Activated CD4-positive, alpha-beta T cell treated with anti-CD3 and anti-CD28 coated beads, Interleukin-2, amount 50 U/mL, for 1 hour (primary cell): Measurements from ENCODE around the gene EIF3F.

ENCODE experiments used
- DNase-seq: peaks from one replicate; pipeline ENCODE4 v3.0.0-alpha.2; 2020

EIF3F gene

DNA sequence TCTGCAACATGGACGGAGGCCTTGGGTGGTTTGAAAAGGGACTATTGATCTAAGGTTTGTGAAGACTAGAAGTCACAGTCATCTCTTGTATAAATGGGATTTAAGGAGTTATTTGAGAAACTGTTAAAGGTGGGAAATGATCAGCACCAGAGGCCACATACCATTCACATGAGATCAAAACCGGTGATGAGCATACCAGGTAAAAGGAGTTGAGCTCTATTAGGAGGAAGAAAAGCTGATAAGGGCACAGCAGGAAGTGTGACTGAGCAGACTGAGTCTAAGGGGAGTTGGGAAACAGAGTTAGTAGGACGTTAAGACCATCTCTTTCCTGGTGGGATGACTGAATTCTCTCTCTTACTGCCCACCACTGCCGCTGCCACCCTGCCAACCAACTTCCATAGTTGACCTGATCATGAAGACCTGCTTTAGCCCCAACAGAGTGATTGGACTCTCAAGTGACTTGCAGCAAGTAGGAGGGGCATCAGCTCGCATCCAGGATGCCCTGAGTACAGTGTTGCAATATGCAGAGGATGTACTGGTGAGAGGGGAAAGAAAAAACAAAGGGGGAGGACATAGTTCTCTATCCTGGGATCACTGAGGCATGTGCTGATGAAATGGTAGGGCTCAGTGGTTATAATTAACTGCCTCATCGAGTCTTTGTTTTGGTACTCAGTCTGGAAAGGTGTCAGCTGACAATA, 7.6 kb downstream of the EIF3F start:
- DNase-seq, result no peak

DNA sequence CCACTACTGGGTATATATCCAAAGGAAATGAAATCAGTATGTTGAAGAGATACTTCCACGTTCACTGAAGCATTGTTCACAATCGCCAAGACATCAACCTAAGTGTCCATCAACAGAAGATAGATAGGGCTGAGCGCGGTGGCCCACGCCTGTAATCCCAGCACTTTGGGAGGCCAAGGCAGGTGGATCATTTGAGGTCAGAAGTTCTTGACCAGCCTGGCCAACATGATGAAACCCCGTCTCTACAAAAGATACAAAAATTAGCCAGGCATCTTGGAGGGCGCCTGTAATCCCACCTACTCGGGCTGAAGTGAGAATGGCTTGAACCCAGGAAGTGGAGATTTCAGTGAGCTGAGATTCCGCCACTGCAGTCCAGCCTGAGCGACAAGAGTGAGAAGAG, 12.7 kb downstream of the EIF3F start:
- no peak for DNase-seq

DNA sequence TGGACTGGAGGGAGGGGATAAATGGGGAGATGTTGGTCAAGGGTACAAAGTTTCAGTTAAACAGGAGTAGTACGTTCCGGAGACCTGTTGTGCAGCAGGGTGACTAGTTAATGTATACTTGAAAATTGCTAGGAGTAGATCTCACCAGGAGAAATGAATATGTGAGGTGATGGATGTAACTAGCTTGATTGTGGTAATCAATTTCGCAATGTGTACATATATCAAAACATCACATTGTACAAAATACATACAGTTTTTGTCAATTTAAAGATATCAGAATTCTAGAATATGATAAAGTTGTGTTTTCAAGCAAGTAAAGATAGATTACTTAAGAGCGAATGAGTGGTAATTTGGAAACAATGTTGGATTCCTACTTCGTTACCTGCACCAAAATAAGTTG, 13.3 kb downstream of the EIF3F start:
- DNase-seq, result no peak

GRCh38 chr11:8002676-8003075, 15.5 kb downstream of the EIF3F start:
- DNase-seq, result no peak

GRCh38 chr11:8003187-8003586, 16.1 kb downstream of the EIF3F start:
- no peak for DNase-seq

DNA sequence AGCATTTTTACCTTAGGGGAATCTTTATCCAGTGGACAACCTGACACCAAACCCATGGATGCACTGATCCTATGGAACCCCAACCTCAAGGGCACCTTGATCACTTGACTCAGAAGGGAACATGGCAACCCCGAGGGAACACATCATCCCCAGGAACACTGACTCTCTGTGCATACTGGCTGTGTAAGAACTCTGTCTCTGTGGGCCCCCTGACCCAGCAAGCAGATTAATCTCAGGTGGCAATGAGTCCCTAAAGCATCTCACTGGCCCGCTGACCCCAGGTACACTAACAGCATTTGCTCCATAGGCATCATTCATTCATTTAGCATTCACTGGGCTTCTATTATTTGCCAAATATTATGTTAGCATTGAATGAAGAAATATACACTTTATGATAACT, 16.9 kb downstream of the EIF3F start:
- no peak for DNase-seq

DNA sequence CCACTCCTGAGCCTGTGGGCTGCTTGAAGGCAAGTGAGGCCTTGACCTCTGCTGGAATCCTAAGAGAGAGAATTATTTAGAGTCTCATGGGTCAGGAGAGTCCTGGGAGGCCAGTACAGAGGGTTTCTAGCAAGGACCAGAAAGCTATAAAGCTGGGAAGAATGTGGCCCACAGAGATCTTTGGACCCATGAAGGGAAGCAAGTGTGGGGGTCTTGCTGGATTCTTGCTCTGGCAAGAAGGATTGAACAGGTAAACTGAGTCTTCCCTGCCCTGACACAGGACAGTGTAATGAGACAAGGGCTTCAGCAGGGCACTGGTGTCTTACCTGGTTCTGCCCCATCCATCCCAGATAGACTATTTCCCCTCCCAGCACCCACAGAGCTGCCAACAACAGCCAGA, 18.4 kb downstream of the EIF3F start:
- DNase-seq, result no peak

DNA sequence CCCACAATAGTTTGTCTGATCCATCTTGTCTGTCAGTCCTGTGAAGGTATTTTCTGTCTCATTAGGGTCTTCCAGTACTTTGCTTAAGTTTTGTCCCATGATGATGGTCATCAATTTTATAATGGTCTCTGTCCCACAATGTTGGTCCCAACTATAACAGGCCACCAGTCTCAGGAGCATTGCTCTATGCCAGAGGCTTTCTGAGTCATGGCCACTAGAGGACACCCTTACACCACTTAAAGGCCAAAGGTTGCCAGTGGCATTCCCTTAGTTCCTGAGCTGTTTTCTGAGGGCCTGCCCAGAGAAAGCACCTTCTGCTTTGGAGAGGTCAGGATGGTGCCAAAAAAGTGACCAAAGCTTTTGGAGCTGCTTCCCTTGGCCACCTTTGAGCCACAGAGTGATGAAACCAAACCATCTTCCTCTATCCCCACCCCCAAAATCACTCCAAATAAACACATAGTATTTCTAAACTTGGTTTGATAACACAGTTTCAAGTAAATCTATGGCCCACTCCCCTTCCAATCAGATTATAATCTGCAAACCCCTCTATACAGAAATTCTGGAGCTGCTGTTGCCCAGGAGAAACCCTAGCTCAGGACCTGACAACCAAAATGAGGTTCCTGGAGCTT, 19.3 kb downstream of the EIF3F start:
- peak; percentile 39 for DNase-seq

DNA sequence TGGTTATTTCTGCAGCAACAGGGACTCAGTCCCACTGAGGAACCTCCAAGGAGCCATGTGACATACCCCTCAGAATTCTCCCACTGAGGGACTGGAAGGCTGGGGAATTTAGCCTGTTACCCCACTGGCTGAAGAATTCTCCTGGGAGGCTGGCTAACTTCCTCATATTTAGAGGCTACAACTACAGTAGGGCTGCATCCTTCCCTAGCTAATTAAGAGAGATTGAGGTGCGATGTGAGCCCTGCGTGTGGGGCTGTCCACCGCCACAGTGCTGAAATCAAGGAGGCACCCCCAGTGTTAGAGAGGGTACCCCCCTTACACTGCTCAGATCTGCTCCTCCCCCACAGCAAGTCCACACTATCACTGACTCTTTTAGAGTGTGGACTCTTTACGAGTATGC, 21.1 kb downstream of the EIF3F start:
- no peak for DNase-seq

DNA sequence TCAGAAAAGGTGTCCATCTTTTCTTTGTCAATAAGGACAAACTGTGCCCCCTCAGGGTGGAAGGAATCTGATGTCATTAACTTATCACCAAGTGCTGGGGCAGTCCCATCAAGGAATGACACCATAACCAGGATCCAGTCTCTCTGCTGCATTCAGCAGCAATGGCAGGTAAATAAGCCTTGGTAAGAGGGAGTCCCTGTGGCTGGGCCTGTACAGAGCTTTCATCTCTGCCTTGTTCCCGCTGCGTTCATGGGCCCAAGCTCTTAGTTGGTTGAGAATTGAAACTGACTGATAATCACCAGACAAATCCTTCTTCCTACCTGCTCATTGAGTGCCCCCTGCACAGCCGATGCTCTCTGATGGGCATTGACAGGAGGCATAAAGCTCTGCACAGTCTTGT, 22.7 kb downstream of the EIF3F start:
- no peak for DNase-seq

- no peak for DNase-seq
Measured at GRCh38 chr11:8011371-8011770, 24.2 kb downstream of the EIF3F start.

DNA sequence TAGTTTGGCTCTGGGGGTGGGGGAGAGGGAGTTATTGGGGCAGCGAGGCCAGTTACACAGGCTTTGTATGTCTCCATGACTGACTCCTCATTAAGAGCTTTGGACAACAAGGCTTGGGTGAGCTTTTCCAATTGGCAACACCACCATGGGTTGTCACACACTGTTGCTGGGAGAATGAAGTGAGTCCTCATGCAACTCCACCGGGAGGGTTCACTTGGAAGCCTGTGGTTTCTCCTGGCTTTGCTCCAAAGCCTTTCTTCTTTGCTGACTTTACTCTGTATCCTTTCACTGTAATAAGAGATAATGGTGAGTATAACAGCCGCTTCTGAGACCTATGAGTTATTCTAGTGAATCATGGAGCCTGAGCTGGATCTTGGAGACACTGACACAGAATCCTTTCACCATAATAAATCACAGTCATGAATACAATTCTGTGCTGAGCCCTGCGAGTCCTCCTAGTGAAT, 24.9 kb downstream of the EIF3F start:
- no peak for DNase-seq

GRCh38 chr11:8013833-8014232, 26.7 kb downstream of the EIF3F start:
- DNase-seq, result no peak

DNA sequence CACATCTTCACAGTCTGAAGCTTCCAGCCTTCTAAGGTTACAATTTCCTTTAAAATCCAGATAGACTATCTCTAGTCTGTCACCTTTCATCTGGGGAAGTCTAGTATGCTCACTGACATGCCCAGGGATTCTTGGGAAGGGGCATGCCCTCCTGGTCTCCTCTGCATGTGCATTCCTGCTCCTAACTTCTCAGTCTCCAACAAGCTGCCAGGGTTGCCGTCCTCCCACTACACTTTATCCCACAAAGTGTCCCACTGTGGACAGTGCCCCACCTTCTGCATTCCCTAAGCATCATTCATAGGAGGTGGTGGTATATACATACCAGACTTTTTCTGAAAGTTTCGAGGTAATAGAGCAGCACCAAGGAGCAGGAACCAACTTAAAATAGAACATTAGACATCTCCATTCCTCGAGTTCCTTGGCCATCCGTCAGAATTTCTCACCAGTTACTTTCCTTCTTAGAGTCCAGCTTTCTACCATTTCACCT, 28.7 kb downstream of the EIF3F start:
- DNase-seq, result no peak

DNA sequence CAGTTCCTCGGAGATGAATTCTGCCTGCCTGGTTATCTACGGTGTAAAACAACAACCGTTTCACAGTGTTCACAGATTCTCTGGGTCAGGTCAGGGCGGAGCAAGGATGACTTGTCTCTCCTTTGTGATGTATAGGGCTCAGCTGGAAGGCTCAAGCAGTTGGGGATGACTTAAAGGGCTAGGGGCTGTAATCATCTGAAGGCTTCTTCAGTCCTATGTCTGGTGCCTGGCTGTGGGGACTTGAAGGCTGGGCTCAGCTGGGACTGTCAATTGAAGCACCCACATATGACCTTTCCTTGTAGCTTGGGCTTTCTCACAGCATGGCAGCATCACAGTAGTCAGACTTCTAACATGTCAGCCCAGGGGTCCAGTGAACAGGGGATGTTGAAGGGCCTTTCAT, 29.3 kb downstream of the EIF3F start:
- no peak for DNase-seq

GRCh38 chr11:8017071-8017470, 29.9 kb downstream of the EIF3F start:
- no peak for DNase-seq

- no peak for DNase-seq
Measured at GRCh38 chr11:8017894-8018483, 30.9 kb downstream of the EIF3F start.

- peak; percentile 82 for DNase-seq
Measured at GRCh38 chr11:8018484-8019313, 31.6 kb downstream of the EIF3F start.

- peak; percentile 24 for DNase-seq
Measured at GRCh38 chr11:8019314-8020243, 32.4 kb downstream of the EIF3F start.

DNA sequence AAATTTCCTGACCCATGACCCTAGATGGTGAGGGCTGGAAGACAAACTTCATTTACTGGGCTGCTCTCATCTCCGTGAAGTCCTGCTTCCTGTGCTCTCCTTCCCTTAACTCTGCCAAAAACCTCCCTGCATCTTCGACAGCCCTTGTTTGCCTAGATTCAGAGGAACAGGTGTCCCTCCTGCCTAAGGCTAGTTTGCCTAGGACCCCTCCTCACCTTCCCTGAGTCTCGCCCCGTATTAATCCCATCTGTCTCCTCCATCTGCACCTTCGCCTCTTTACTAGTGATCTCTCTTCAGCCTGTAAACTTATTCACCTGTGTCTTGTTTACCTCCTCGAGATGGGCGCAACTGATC, 33.1 kb downstream of the EIF3F start:
- DNase-seq, result no peak

DNA sequence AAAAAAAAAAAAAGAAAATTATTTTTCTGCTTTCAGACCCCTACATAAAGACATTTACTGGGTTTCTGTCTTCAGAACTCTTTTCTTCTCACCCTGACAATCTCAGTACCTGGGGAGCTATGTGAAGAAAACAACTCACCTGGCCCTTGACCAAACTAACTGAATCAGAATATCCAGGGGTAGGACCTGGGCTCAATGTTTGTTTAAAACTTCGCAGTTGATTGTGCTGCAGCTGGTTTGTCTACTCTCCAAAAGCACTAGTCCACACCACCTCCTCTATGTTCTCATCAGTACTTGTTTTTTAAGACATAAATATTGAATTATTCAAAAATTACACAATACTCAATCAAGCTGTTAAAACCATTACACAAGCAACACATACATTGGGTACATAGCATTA, 34.8 kb downstream of the EIF3F start:
- DNase-seq, result no peak

DNA sequence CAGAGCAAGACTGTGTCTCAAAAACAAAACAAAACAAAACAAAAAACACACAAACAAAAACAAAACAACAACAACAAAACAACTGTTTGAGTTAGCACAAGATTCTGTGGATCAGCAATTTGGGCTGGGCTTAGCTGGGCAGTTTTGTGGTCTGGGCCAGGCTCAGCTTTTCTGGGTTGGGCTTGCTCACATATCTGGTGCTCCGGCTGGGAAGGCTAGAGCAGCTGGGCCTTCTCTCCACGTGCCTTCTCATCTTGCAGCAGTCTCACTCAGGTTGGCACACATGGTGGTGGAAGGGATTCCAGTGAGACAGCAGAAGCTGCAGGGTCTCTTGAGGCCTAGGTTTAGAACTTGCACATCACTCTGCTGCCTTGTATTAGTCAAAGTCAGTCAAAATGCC, 35.7 kb downstream of the EIF3F start:
- DNase-seq, result no peak
